Endothelial cell of umbilical vein (primary cell): ENCODE measurements around the gene MRC2. TPM values are rescaled to one million over a fixed set of nuclear protein-coding genes. Genes with fewer than 3 reads are reported as not detected.

Source experiments
- BruUV-seq: library from RNA; stranded (reverse); fragments of 400-500 nt; replicated peaks from 2 replicates; lab custom pipeline; 2021; lab: Mats Ljungman, UMichigan
- CTCF ChIA-PET: fragments of 300-600, 350-600 bp; sonication (Branson Sonifier 250); formaldehyde crosslinking; loops from one replicate; lab custom pipeline; 2021; ENCODE audit warnings: antibody characterized with exemption, inconsistent platforms; lab: Charles Lee
- POLR2A ChIA-PET: fragments of 300-600, 350-600 bp; sonication (Branson Sonifier 250); formaldehyde crosslinking; loops from one replicate; lab custom pipeline; 2021; ENCODE audit warnings: antibody characterized with exemption, inconsistent platforms; lab: Charles Lee
- DNase-seq: peaks from one replicate; pipeline ENCODE4 v3.0.0-alpha.2; 2011; ENCODE audit warnings: low read depth, low spot score
- FAIRE-seq: peaks from 2 replicates; lab custom pipeline; 2011; peaks lifted over from hg19 to GRCh38; lab: Jason Lieb, UNC
- H2AFZ ChIP-seq: 2 replicates; pipeline ENCODE4 v1.6.0; 2012; ENCODE audit warnings: low read depth, low read length, control low read depth, inconsistent platforms
- H3K27ac ChIP-seq: 2 replicates; pipeline ENCODE4 v1.5.1; 2011; ENCODE audit warnings: low read depth, mild to moderate bottlenecking, control low read depth, low read length, moderate library complexity; ENCODE audit not compliant: insufficient read depth
- H3K27me3 ChIP-seq, 2 experiments: 2 replicates each; pipeline versions ENCODE4 v1.6.0 to v1.6.1; 2011; ENCODE audit warnings: low read length in 2 of 2, mixed read lengths in 1 of 2; ENCODE audit not compliant: control insufficient read depth in 2 of 2, insufficient read depth in 2 of 2
- H3K36me3 ChIP-seq, 2 experiments: 2 replicates in 1 of 2; 3 replicates in 1 of 2; pipeline ENCODE4 v1.5.1; 2011; ENCODE audit warnings: low read length in 2 of 2, mild to moderate bottlenecking in 1 of 2, moderate library complexity in 1 of 2; ENCODE audit not compliant: control insufficient read depth in 2 of 2, insufficient read depth in 2 of 2; ENCODE audit errors: extremely low read depth in 1 of 2
- H3K4me1 ChIP-seq: 3 replicates; pipeline ENCODE4 v1.5.1; 2011; ENCODE audit warnings: mild to moderate bottlenecking, low read length; ENCODE audit not compliant: control insufficient read depth, insufficient read depth; ENCODE audit errors: extremely low read depth
- H3K4me2 ChIP-seq: 2 replicates; pipeline ENCODE4 v1.6.1; 2011; ENCODE audit warnings: low read length, control low read depth, mixed read lengths; ENCODE audit not compliant: insufficient read depth
- H3K4me3 ChIP-seq, 3 experiments: fragments of 200-600 bp in 1 of 3; sonication (generic), shearing (Covaris generic) in 1 of 3; replicated peaks in 1 of 3; 2 replicates each; pipeline ENCODE4 v1.5.1; 2011 to 2016; ENCODE audit warnings: control low read depth in 3 of 3, low read length in 3 of 3, mild to moderate bottlenecking in 2 of 3, inconsistent platforms in 1 of 3, low read depth in 1 of 3, moderate library complexity in 1 of 3; ENCODE audit not compliant: insufficient read depth in 1 of 3
- H3K79me2 ChIP-seq: 2 replicates; pipeline ENCODE4 v1.6.0; 2012; ENCODE audit warnings: low read length, inconsistent platforms; ENCODE audit not compliant: control insufficient read depth, insufficient read depth
- H3K9ac ChIP-seq: replicated peaks from 2 replicates; pipeline ENCODE3; 2011; ENCODE audit warnings: low read length, control low read depth; ENCODE audit not compliant: insufficient read depth; ENCODE audit errors: extremely low read depth
- H3K9me1 ChIP-seq: replicated peaks from 3 replicates; pipeline ENCODE4 v1.6.0; 2011; ENCODE audit warnings: mild to moderate bottlenecking, low read length; ENCODE audit not compliant: control insufficient read depth, insufficient read depth; ENCODE audit errors: extremely low read depth
- H3K9me3 ChIP-seq: replicated peaks from 2 replicates; pipeline ENCODE4 v1.5.1; 2012; ENCODE audit warnings: low read length, inconsistent platforms; ENCODE audit not compliant: control insufficient read depth, insufficient read depth
- H4K20me1 ChIP-seq: replicated peaks from 2 replicates; pipeline ENCODE3; 2011; ENCODE audit warnings: mild to moderate bottlenecking, low read length; ENCODE audit not compliant: control insufficient read depth, insufficient read depth; ENCODE audit errors: extremely low read depth
- CTCF ChIP-seq, 2 donors: IDR thresholded peaks; 1 replicate in 1 of 2; 2 replicates in 1 of 2; pipeline ENCODE4 v1.5.1; 2011; ENCODE audit warnings: low read length in 2 of 2, mild to moderate bottlenecking in 2 of 2, moderate library complexity in 2 of 2, control low read depth in 1 of 2, inconsistent platforms in 1 of 2, low read depth in 1 of 2; ENCODE audit not compliant: insufficient read depth in 1 of 2; ENCODE audit errors: extremely low read depth in 1 of 2
- EZH2 ChIP-seq: IDR thresholded peaks from 2 replicates; pipeline ENCODE4 v1.6.1; 2012; ENCODE audit warnings: borderline replicate concordance, low read depth, mild to moderate bottlenecking, moderate library complexity, low read length, inconsistent platforms; ENCODE audit not compliant: severe bottlenecking
- FOS ChIP-seq: IDR thresholded peaks from 2 replicates; pipeline ENCODE4 v1.6.1; 2011; ENCODE audit warnings: mild to moderate bottlenecking, low read length, moderate library complexity, borderline replicate concordance; ENCODE audit not compliant: insufficient read depth
- GATA2 ChIP-seq: IDR thresholded peaks from 2 replicates; pipeline ENCODE4 v1.7.0; 2011; ENCODE audit warnings: low read depth, mild to moderate bottlenecking, moderate library complexity, mixed read lengths, low read length; ENCODE audit not compliant: insufficient read length, insufficient read depth
- JUN ChIP-seq: IDR thresholded peaks from 2 replicates; pipeline ENCODE4 v1.6.1; 2011; ENCODE audit warnings: borderline replicate concordance, low read depth; ENCODE audit not compliant: insufficient read length, insufficient read depth
- MAX ChIP-seq: IDR thresholded peaks from 2 replicates; pipeline ENCODE4 v1.6.1; 2011; ENCODE audit not compliant: insufficient read depth, insufficient read length
- MYC ChIP-seq: IDR thresholded peaks from one replicate; pipeline ENCODE4 v1.6.1; 2011; ENCODE audit warnings: mild to moderate bottlenecking, low read depth, low read length
- POLR2A ChIP-seq: IDR thresholded peaks from 2 replicates; pipeline ENCODE4 v1.6.1; 2012; ENCODE audit warnings: low read depth, mild to moderate bottlenecking, control low read depth, low read length
- POLR2AphosphoS5 ChIP-seq: IDR thresholded peaks from 2 replicates; pipeline ENCODE4 v1.6.1; 2012; ENCODE audit warnings: low read depth, mild to moderate bottlenecking, control low read depth, low read length, moderate library complexity; ENCODE audit not compliant: insufficient read depth
- dilution Hi-C: fragments of 300-500 bp; cut with MboI; formaldehyde crosslinking; loops from one replicate; pipeline ENCODE4 v1.15.0; 2019; ENCODE audit warnings: low sequenced_read_pairs; ENCODE audit not compliant: extremely low pct_ligation_motif_present
- intact Hi-C: fragments of 100-400 bp; cut with micrococcal nuclease; formaldehyde crosslinking; loops from one replicate; pipeline ENCODE4 v1.10.0; 2022
- polyA plus RNA-seq, 4 experiments: library from polyadenylated mRNA; depleted of rRNA in 3 of 4; stranded (reverse) in 3 of 4; unstranded in 1 of 4; fragments of >200 nt; gene quantifications; 2 replicates each; pipeline versions ENCODE4 v1.2.1 to v1.2.3, GENCODE V29; 2011 to 2012; ENCODE audit warnings: missing spikeins in 1 of 4
- total RNA-seq: library from RNA; stranded (reverse); gene quantifications from 2 replicates; pipeline ENCODE4 v1.2.3, GENCODE V29; 2021

Gene MRC2
- total and polyA plus RNA-seq, 2 donors (not counting 3 experiments of a cell fraction or from before 2014, with no cell fraction given), result 30.6 to 52.7 TPM

GRCh38 chr17:62616993-62617893 lies 10.2 kb upstream of the MRC2 start:
- Histone ChIP-seq H3K27ac (no peak overlapping the region), H3K4me2 (no peak overlapping the region)

More at GRCh38 chr17:62616993-62617893, 10.2 kb upstream of the MRC2 start:
- no peaks in the 10 kb centered on the region for H3K4me1 ChIP-seq
- H3K9ac ChIP-seq, result no peak overlapping the region
- no peak for TF ChIP-seq POLR2AphosphoS5
- TF ChIP-seq JUN, result no peak
- TF ChIP-seq MYC, result no peak
- no peak for TF ChIP-seq POLR2A
- TF ChIP-seq FOS, result no peak
- TF ChIP-seq EZH2, result no peak
- TF ChIP-seq CTCF (IDR thresholded peaks at IDR 0.05; ENCODE audit: extremely low read depth in 1 of 2, insufficient read depth in 1 of 2, low read depth in 1 of 2, low read length in 2 of 2), result no peak
- TF ChIP-seq GATA2, result no peak
- TF ChIP-seq MAX, result no peak
- ChIA-PET CTCF (interaction anchor here (1.4 kb wide), 1 partner anchor 64 kb away, joined by 3 read pairs; no protein-coding TSS in a partner anchor), POLR2A (no interaction called here)
- H3K79me2 ChIP-seq, result no peaks in the 10 kb centered on the region
- no peak overlapping the region for H2AFZ ChIP-seq
- peaks cover 3 to 4% of the 10 kb centered on the region in 2 experiments for H3K36me3 ChIP-seq
- dilution Hi-C loops (no loop called here), intact Hi-C loops (no loop called here)
- H4K20me1 ChIP-seq, result no peaks in the 10 kb centered on the region
- H3K9me1 ChIP-seq, result no peaks in the 10 kb centered on the region
- DNase-seq (no peak), FAIRE-seq (no peak)
- no peak overlapping the region for H3K4me3 ChIP-seq
- H3K9me3 ChIP-seq, result no peaks in the 10 kb centered on the region
- no peaks in the 10 kb centered on the region for H3K27me3 ChIP-seq
- no TSS peak for BruUV-seq
